Hepatocyte (in vitro differentiated cells): ENCODE results near the gene QSOX2. TPM values are rescaled to one million over a fixed set of nuclear protein-coding genes. Genes with fewer than 3 reads are reported as not detected.

Experiments
- DNase-seq: peaks from one replicate; pipeline ENCODE4 v3.0.0-alpha.2; 2016; ENCODE audit warnings: low spot score
- H2AFZ ChIP-seq: fragments of 200-600 bp; sonication (generic); 2 replicates; pipeline ENCODE4 v1.6.0; 2016; ENCODE audit warnings: antibody characterized with exemption, mild to moderate bottlenecking
- H3K27ac ChIP-seq: fragments of 200-600 bp; sonication (generic); 2 replicates; pipeline ENCODE4 v1.5.1; 2016; ENCODE audit warnings: mild to moderate bottlenecking
- H3K27me3 ChIP-seq: fragments of 200-600 bp; sonication (generic); 2 replicates; pipeline ENCODE4 v1.6.1; 2016
- H3K36me3 ChIP-seq: fragments of 200-600 bp; sonication (generic); replicated peaks from 2 replicates; pipeline ENCODE4 v1.5.1; 2016; ENCODE audit warnings: low read depth; ENCODE audit not compliant: insufficient read depth
- H3K4me1 ChIP-seq: fragments of 200-600 bp; sonication (generic); 2 replicates; pipeline ENCODE4 v1.5.1; 2016; ENCODE audit warnings: mild to moderate bottlenecking, moderate library complexity; ENCODE audit not compliant: insufficient read depth
- H3K4me2 ChIP-seq: fragments of 200-600 bp; sonication (generic); 2 replicates; pipeline ENCODE4 v1.6.0; 2016
- H3K4me3 ChIP-seq: fragments of 200-600 bp; sonication (generic); 2 replicates; pipeline ENCODE4 v1.5.1; 2016; ENCODE audit warnings: mild to moderate bottlenecking
- H3K79me2 ChIP-seq: fragments of 200-600 bp; sonication (generic); 2 replicates; pipeline ENCODE4 v1.6.0; 2017; ENCODE audit warnings: mild to moderate bottlenecking
- H3K9me2 ChIP-seq: fragments of 200-600 bp; sonication (generic); replicated peaks from 2 replicates; pipeline ENCODE4 v1.6.0; 2017; ENCODE audit warnings: mild to moderate bottlenecking; ENCODE audit not compliant: insufficient read depth
- H3K9me3 ChIP-seq: fragments of 200-600 bp; sonication (generic); 2 replicates; pipeline ENCODE4 v1.5.1; 2016; ENCODE audit warnings: low read depth, mild to moderate bottlenecking
- H4K20me1 ChIP-seq: fragments of 200-600 bp; sonication (generic); 2 replicates; pipeline ENCODE4 v1.6.0; 2016; ENCODE audit warnings: mild to moderate bottlenecking; ENCODE audit not compliant: insufficient read depth, poor library complexity, severe bottlenecking
- EZH2 ChIP-seq: fragments of 200-600 bp; sonication (generic); IDR thresholded peaks from 2 replicates; pipeline ENCODE4 v1.6.1; 2016; ENCODE audit warnings: antibody characterized with exemption, mild to moderate bottlenecking, borderline replicate concordance
- EZH2phosphoT487 ChIP-seq: fragments of 200-600 bp; sonication (generic); IDR thresholded peaks from one replicate; pipeline ENCODE4 v1.6.1; 2018; ENCODE audit warnings: antibody characterized with exemption, mild to moderate bottlenecking, low read depth, moderate library complexity; ENCODE audit not compliant: unreplicated experiment, severe bottlenecking
- WGBS: methylation state at CpG from one replicate; pipeline ENCODE4 v1.1.6; 2016; ENCODE audit warnings: low lambda C conversion rate; ENCODE audit errors: missing lambda C conversion rate; 5-methylcytosine and 5-hydroxymethylcytosine counted together
- polyA plus RNA-seq: library from polyadenylated mRNA; unstranded; fragments of >200 nt; fragmentation: Nextera tagmentation; extraction: Ambion mirVana; gene quantifications from 2 replicates; pipeline ENCODE4 v1.2.1, GENCODE V29; 2016
- total RNA-seq: library from RNA; depleted of rRNA; stranded (reverse); fragments of >200 nt; gene quantifications from 2 replicates; pipeline ENCODE4 v1.2.3, GENCODE V29; 2014
- TF ChIP-seq, protein P1 (sequence below): fragments of 200-600 bp; sonication (generic); IDR thresholded peaks from 2 replicates; pipeline ENCODE4 v1.5.1; 2016; ENCODE audit warnings: antibody characterized with exemption, mild to moderate bottlenecking; ENCODE audit not compliant: poor library complexity

QSOX2 gene, protein sequence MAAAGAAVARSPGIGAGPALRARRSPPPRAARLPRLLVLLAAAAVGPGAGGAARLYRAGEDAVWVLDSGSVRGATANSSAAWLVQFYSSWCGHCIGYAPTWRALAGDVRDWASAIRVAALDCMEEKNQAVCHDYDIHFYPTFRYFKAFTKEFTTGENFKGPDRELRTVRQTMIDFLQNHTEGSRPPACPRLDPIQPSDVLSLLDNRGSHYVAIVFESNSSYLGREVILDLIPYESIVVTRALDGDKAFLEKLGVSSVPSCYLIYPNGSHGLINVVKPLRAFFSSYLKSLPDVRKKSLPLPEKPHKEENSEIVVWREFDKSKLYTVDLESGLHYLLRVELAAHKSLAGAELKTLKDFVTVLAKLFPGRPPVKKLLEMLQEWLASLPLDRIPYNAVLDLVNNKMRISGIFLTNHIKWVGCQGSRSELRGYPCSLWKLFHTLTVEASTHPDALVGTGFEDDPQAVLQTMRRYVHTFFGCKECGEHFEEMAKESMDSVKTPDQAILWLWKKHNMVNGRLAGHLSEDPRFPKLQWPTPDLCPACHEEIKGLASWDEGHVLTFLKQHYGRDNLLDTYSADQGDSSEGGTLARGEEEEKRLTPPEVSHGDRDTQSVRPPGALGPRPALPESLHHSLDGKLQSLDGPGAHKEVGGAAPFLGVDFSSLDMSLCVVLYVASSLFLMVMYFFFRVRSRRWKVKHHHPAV
- 9.4 and 11.0 TPM in 2 replicates for total RNA-seq
- 2.6 and 3.3 TPM in 2 replicates for polyA plus RNA-seq

- Histone ChIP-seq H3K4me1 (peaks cover 12% of the 10 kb centered on the region), H3K27ac (peak within 1 kb of the TSS; percentile 15), H3K9me3 (no peaks in the 10 kb centered on the region)
Measured at GRCh38 chr9:136245219-136246150, at the start of gene QSOX2. TSS of gene QSOX2 (minus strand) at chr9:136245812. CDS start at chr9:136245803, 9 bp downstream.

GRCh38 chr9:136295055-136295454, 49.4 kb upstream of the QSOX2 start:
- 90% methylated on average over 16 of the region's 16 CpGs for WGBS
- no peaks in the 10 kb centered on the region for H3K27me3 ChIP-seq
- H3K4me1 ChIP-seq = peaks cover 3% of the 10 kb centered on the region
- H2AFZ ChIP-seq = no peak overlapping the region
- H3K4me3 ChIP-seq = no peak overlapping the region
- no peaks in the 10 kb centered on the region for H3K9me2 ChIP-seq
- no peak overlapping the region for H3K27ac ChIP-seq
- DNase-seq = no peak
- no peaks in the 10 kb centered on the region for H3K36me3 ChIP-seq
- H4K20me1 ChIP-seq = no peaks in the 10 kb centered on the region
- TF ChIP-seq EZH2 (no peak), EZH2phosphoT487 (no peak)
- TF ChIP-seq, protein P1, sequence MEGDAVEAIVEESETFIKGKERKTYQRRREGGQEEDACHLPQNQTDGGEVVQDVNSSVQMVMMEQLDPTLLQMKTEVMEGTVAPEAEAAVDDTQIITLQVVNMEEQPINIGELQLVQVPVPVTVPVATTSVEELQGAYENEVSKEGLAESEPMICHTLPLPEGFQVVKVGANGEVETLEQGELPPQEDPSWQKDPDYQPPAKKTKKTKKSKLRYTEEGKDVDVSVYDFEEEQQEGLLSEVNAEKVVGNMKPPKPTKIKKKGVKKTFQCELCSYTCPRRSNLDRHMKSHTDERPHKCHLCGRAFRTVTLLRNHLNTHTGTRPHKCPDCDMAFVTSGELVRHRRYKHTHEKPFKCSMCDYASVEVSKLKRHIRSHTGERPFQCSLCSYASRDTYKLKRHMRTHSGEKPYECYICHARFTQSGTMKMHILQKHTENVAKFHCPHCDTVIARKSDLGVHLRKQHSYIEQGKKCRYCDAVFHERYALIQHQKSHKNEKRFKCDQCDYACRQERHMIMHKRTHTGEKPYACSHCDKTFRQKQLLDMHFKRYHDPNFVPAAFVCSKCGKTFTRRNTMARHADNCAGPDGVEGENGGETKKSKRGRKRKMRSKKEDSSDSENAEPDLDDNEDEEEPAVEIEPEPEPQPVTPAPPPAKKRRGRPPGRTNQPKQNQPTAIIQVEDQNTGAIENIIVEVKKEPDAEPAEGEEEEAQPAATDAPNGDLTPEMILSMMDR = no peak
- H3K9me3 ChIP-seq = no peaks in the 10 kb centered on the region
- H3K79me2 ChIP-seq = no peaks in the 10 kb centered on the region
- H3K4me2 ChIP-seq = no peak overlapping the region

More at GRCh38 chr9:136245219-136246150, at the start of gene QSOX2:
- WGBS = under 1% methylated on average over 50 of the region's 112 CpGs
- H3K9me2 ChIP-seq = no peaks in the 10 kb centered on the region
- no peaks in the 10 kb centered on the region for H3K36me3 ChIP-seq
- TF ChIP-seq EZH2phosphoT487 = no peak
- TF ChIP-seq, protein P1 = no peak
- no peak for TF ChIP-seq EZH2
- DNase-seq = peak; percentile 92
- no peaks in the 10 kb centered on the region for H3K27me3 ChIP-seq
- H3K4me2 ChIP-seq = peak within 1 kb of the TSS; percentile 98
- peak within 1 kb of the TSS; percentile 71 for H2AFZ ChIP-seq
- H4K20me1 ChIP-seq = peaks cover 29% of the 10 kb centered on the region
- peak within 1 kb of the TSS; percentile 87 for H3K4me3 ChIP-seq
- H3K79me2 ChIP-seq = peaks cover 45% of the 10 kb centered on the region

GRCh38 chr9:136294437-136294836, 48.8 kb upstream of the QSOX2 start:
- TF ChIP-seq EZH2phosphoT487 (no peak), EZH2 (no peak)
- TF ChIP-seq, protein P1 = no peak
- Histone ChIP-seq H3K36me3 (no peaks in the 10 kb centered on the region), H3K4me2 (no peak overlapping the region), H3K27me3 (no peaks in the 10 kb centered on the region), H3K4me1 (peaks cover 3% of the 10 kb centered on the region), H3K4me3 (no peak overlapping the region), H3K79me2 (no peaks in the 10 kb centered on the region), H3K9me2 (no peaks in the 10 kb centered on the region), H2AFZ (no peak overlapping the region), H3K27ac (no peak overlapping the region), H3K9me3 (no peaks in the 10 kb centered on the region), H4K20me1 (no peaks in the 10 kb centered on the region)
- WGBS = 90% methylated on average over 5 of the region's 5 CpGs
- no peak for DNase-seq
